Spinal cord (tissue), 10 donors: Measurements from ENCODE around the gene TEX19. TPM values are rescaled to one million over a fixed set of nuclear protein-coding genes. Genes with fewer than 3 reads are reported as not detected.
"Not testable (repeated sequence)": the region's sequence is repeated elsewhere in the genome, so short reads cannot be mapped to it uniquely, and the experiment has no call there.

Experiments used
- DNase-seq, 6 donors: peaks; one replicate each; pipeline versions ENCODE4 v3.0.0 to v3.0.0-alpha.2; 2013 to 2015; ENCODE audit warnings: low spot score in 6 of 6, low read depth in 4 of 6
- H3K27ac ChIP-seq: one replicate; pipeline ENCODE4 v1.5.1; 2013; ENCODE audit warnings: low read depth, low read length, control low read depth
- H3K27me3 ChIP-seq: one replicate; pipeline ENCODE4 v1.6.1; 2013; ENCODE audit warnings: low read length; ENCODE audit not compliant: control insufficient read depth, insufficient read depth
- H3K36me3 ChIP-seq: one replicate; pipeline ENCODE4 v1.6.1; 2013; ENCODE audit warnings: low read length; ENCODE audit not compliant: control insufficient read depth, insufficient read depth
- H3K4me1 ChIP-seq: one replicate; pipeline ENCODE4 v1.6.1; 2013; ENCODE audit warnings: low read length; ENCODE audit not compliant: control insufficient read depth, insufficient read depth
- H3K4me3 ChIP-seq: one replicate; pipeline ENCODE4 v1.5.1; 2013; ENCODE audit warnings: low read depth, low read length, control low read depth
- H3K9me3 ChIP-seq: one replicate; pipeline ENCODE4 v1.6.1; 2013; ENCODE audit warnings: low read length; ENCODE audit not compliant: control insufficient read depth, insufficient read depth
- WGBS: methylation state at CpG from one replicate; pipeline ENCODE4 v1.1.5; 2013; ENCODE audit warnings: missing lambda C conversion rate; ENCODE audit not compliant: insufficient coverage; 5-methylcytosine and 5-hydroxymethylcytosine counted together
- polyA plus RNA-seq, 2 donors: library from polyadenylated mRNA; unstranded; fragments of 120-200 nt; gene quantifications; one replicate each; pipeline ENCODE4 v1.2.1, GENCODE V29; 2013; ENCODE audit not compliant: insufficient read length in 2 of 2
- total RNA-seq, 2 donors: library from RNA; depleted of rRNA in 1 of 2; stranded (reverse); fragments of 120-200 nt in 1 of 2; fragments of >200 nt in 1 of 2; gene quantifications; one replicate each; pipeline versions ENCODE4 v1.2.3 to v1.2.4, GENCODE V29; 2013 to 2014
- donor health status: healthy.

The TEX19 gene
- total and polyA plus RNA-seq, 4 donors = not detected

- no peak overlapping the region for H3K4me3 ChIP-seq
- H3K36me3 ChIP-seq = no peaks in the 10 kb centered on the region
- H3K9me3 ChIP-seq = no peaks in the 10 kb centered on the region
- WGBS = 80% methylated on average over 3 of the region's 10 CpGs
- peaks cover 14% of the 10 kb centered on the region for H3K4me1 ChIP-seq
- peak in 1 of 6 donors; percentile 27 for DNase-seq
- H3K27me3 ChIP-seq = peaks cover 26% of the 10 kb centered on the region
- H3K27ac ChIP-seq = no peak overlapping the region
Measured at GRCh38 chr17:82339634-82340580, 19.1 kb upstream of the TEX19 start.

- Histone ChIP-seq H3K9me3 (no peaks in the 10 kb centered on the region), H3K36me3 (no peaks in the 10 kb centered on the region), H3K27ac (no peak overlapping the region), H3K27me3 (peaks cover 8% of the 10 kb centered on the region), H3K4me1 (peaks cover 10% of the 10 kb centered on the region), H3K4me3 (no peak overlapping the region)
- WGBS = 79% methylated on average over 10 of the region's 28 CpGs
- no peak for DNase-seq
Measured at GRCh38 chr17:82342361-82343079, 16.5 kb upstream of the TEX19 start.

GRCh38 chr17:82343560-82343959 lies 15.5 kb upstream of the TEX19 start:
- no peak overlapping the region for H3K27ac ChIP-seq
- H3K36me3 ChIP-seq = no peaks in the 10 kb centered on the region
- peaks cover 6% of the 10 kb centered on the region for H3K27me3 ChIP-seq
- DNase-seq = no peak
- H3K9me3 ChIP-seq = no peaks in the 10 kb centered on the region
- peaks cover 13% of the 10 kb centered on the region for H3K4me1 ChIP-seq
- no peak overlapping the region for H3K4me3 ChIP-seq
- WGBS = 75% methylated on average over 5 of the region's 5 CpGs

GRCh38 chr17:82344175-82344907 lies 14.7 kb upstream of the TEX19 start:
- H3K36me3 ChIP-seq = no peaks in the 10 kb centered on the region
- no peaks in the 10 kb centered on the region for H3K9me3 ChIP-seq
- no peak overlapping the region for H3K27ac ChIP-seq
- H3K4me1 ChIP-seq = peaks cover 11% of the 10 kb centered on the region
- no peak for DNase-seq
- 69% methylated on average over 22 of the region's 24 CpGs for WGBS
- H3K4me3 ChIP-seq = no peak overlapping the region
- H3K27me3 ChIP-seq = peaks cover 4% of the 10 kb centered on the region

GRCh38 chr17:82345151-82345976 lies 13.7 kb upstream of the TEX19 start:
- no peak overlapping the region for H3K27ac ChIP-seq
- no peak overlapping the region for H3K4me3 ChIP-seq
- no peak for DNase-seq
- no peaks in the 10 kb centered on the region for H3K36me3 ChIP-seq
- H3K27me3 ChIP-seq = peaks cover 2% of the 10 kb centered on the region
- H3K4me1 ChIP-seq = peaks cover 8% of the 10 kb centered on the region
- no peaks in the 10 kb centered on the region for H3K9me3 ChIP-seq
- WGBS = 86% methylated on average over 31 of the region's 42 CpGs

GRCh38 chr17:82346342-82347300 lies 12.4 kb upstream of the TEX19 start:
- no peak overlapping the region for H3K27ac ChIP-seq
- no peak for DNase-seq
- H3K4me3 ChIP-seq = no peak overlapping the region
- H3K27me3 ChIP-seq = peaks cover 2% of the 10 kb centered on the region
- WGBS = 81% methylated on average over 22 of the region's 28 CpGs
- H3K36me3 ChIP-seq = no peaks in the 10 kb centered on the region
- H3K9me3 ChIP-seq = no peaks in the 10 kb centered on the region
- peaks cover 12% of the 10 kb centered on the region for H3K4me1 ChIP-seq

GRCh38 chr17:82347994-82348393 lies 11.1 kb upstream of the TEX19 start:
- not testable (repeated sequence) for H3K36me3 ChIP-seq, H3K4me3 ChIP-seq, DNase-seq, H3K27ac ChIP-seq, H3K27me3 ChIP-seq, H3K9me3 ChIP-seq
- H3K4me1 ChIP-seq = peaks cover 21% of the 10 kb centered on the region
- WGBS = 86% methylated on average over 11 of the region's 11 CpGs

GRCh38 chr17:82348434-82348833 lies 10.6 kb upstream of the TEX19 start:
- H3K9me3 ChIP-seq = no peaks in the 10 kb centered on the region
- no peaks in the 10 kb centered on the region for H3K27me3 ChIP-seq
- WGBS = 48% methylated on average over 8 of the region's 9 CpGs
- peak overlapping the region; percentile 36 for H3K27ac ChIP-seq
- H3K36me3 ChIP-seq = no peaks in the 10 kb centered on the region
- no peak for DNase-seq
- H3K4me3 ChIP-seq = no peak overlapping the region
- H3K4me1 ChIP-seq = peaks cover 21% of the 10 kb centered on the region
